ENCODE measurements around the gene CD82. TPM values are rescaled to one million over a fixed set of nuclear protein-coding genes. Genes with fewer than 3 reads are reported as not detected.

Gene CD82, protein sequence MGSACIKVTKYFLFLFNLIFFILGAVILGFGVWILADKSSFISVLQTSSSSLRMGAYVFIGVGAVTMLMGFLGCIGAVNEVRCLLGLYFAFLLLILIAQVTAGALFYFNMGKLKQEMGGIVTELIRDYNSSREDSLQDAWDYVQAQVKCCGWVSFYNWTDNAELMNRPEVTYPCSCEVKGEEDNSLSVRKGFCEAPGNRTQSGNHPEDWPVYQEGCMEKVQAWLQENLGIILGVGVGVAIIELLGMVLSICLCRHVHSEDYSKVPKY
- total RNA-seq = 68.3 and 79.9 TPM in 2 replicates

DNA sequence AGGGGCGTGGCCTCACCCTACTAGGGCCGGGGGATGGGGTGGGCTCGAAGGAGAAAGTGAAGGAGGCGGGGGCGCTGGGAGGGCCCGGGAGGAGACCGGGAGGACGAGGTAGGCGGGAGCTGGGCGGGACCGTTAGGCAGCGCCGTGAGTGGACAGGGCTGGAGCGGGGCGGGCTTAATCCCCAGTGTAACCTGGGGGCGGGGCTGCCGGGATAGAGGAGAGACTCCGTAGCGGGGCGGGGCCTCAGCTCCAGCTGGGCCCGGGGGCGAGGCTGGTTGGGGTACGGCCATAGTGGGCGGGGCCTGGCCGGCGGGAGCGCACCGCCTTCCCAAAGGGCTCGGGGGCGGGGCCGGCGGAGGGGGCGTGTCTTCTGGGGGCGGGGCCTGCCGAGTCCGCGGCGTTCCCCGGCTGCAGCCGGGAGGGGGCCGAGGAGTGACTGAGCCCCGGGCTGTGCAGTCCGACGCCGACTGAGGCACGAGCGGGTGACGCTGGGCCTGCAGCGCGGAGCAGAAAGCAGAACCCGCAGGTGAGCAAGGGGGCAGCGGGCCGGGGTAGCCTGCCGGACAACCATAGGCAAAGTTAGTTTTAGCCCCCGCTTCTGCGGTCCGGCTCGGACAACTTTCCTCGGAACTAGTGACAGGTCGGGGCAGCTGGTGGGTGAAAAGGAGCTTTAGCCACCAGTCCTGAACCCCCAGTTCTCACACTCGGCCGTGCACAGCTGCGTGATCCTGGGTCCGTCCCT is at the start of gene CD82:
Gene CD82 (plus strand): TSS at position 453 of the 742 bp plus-strand sequence. CDS start 29,000 bp downstream, outside the sequence.
- DNase-seq (ENCODE audit: extremely low read depth, low read depth, low spot score) = no peak

DNA sequence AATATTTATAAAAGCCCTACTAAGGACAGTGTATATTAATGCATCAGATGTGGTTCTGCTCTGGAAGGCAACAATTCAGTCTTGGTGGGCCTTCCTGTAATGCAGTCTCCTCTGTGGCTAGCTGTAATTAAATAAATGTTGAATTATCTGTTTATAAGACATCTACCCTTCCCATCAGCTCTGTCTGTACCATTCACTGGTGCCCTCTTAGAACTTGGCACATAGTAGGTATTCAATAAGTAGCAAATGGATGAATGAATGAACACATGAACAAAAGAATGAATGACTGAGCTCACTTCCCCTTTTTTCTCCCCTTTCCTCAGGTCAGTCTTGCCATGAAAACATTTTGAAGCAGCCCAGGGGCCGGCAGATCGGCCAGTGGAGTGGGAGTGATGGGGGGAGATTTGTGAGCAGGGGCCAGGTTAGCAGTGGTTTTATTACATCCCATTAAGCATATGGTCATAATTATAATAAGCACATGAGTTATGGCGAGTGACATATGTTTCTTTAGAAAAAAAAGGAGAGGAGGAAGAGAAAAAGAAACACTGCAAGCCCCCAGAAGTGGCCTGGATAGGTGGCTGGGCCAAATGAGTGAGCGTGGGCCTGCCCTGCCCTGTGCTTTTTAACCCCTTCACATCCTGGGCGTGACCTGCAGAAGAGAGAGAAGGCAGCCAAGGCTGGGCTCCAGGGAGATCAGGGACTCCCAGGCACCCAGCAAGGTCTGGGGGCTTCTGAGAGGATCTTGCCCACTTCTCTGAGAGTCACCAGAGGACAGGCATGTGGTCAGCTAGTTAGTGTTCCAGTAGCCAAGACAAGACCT is 48.6 kb upstream of the CD82 start:
- no peak for DNase-seq (ENCODE audit: extremely low read depth, low read depth, low spot score)

DNA sequence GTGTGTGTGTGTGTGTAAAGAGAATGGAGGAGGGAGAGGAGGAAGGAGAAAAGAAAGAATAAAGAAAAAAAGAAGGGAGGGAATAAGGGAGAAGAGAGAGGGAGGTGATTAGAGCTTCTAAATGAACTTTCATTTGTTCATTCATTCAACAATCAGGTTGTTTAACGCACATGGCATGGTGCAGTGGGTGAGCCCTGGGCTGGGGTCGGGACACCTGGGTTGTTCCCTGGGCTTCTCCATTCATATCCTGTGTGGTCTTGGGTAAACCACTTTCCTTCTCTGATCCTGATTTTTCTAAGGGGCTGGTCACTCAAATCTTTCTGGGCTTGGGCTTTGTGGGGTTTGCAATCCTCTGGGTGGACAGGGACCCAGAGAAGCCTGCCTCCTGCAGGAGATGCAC is 47.9 kb upstream of the CD82 start:
- DNase-seq (ENCODE audit: extremely low read depth, low read depth, low spot score) = no peak

DNA sequence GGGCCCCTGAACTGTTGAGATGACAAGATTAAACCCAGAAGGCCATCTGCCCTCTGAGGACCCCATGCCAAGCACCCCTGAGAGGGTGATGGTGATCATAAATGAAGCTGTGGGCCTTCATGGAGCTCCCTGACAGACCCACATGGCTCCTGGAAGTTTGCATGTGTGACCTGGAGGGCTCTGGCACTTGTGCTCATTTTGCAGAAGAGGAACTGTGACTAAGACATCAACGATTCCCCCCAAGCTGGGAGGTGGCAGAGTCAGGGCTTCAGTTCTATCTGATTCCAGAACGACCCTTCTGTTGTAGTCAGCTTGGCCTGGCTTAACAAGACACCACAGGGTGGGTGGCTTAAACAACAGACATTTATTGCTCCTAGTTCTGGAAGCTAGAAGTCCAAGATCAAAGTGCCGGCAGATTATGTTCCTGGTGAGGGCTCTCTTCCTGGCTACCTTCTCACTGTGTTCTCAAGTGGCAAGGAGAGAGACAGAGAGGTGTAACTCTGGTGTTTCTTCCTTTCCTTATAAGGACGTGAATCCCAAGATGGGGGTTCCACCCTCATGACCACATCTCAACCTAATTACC is 46.4 kb upstream of the CD82 start:
- no peak for DNase-seq (ENCODE audit: extremely low read depth, low read depth, low spot score)

DNA sequence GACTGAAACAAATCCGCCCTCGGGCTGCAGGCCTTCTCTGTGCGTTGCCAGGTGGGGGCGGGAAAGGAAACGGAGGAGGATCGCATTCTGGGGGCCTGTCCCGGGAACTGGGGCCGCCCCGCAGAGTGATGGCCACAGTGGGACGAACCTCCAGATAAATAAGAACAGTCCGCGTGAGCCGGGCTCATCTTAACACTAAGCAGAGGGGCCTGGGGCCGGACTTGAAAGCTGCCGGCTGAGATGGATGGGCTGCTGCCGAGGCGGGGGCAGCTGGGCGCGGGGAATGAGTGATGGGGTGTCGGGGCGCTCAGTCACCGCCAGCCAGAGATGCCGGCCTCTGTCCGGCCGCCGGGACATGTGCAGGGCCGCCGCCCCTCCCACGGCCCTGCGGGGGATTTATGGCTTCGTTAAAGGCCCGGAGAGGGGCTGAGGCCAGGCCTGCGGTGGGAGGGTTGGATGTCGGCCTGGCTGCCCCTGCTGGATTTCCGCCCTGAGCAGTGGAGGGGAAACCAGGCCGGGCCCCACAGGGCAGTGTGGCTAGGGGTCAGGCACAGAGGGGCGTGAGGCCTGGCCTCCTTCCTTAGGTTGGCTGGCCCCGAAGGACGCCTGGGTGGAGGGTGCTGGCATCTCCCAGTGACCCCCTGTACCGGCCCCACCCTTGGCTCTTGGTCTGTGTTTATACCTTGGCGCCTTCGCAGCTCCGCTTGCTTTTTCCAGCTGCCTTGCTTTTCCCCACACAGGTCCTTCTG is 45.3 kb upstream of the CD82 start:
- DNase-seq (ENCODE audit: extremely low read depth, low read depth, low spot score) = no peak

DNA sequence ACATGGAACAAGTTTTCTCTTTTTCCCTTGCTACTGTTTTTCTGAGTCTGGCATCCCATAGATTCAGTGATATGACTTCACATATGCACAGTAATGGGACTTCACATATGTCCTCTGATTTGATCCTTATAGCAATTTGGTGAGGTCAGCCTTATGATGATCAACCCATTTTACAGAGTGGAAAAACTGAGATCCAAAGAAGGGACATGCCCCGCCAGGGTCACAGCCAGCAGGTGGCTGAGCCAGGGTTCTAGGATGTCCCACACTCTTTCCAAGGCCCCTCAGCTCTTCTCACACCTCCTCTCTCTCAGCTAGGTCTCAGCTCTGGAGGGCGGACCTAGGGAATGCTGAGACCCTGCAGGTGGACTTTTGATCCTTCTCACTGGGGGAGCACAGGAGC is 44.3 kb upstream of the CD82 start:
- DNase-seq (ENCODE audit: extremely low read depth, low read depth, low spot score) = no peak

DNA sequence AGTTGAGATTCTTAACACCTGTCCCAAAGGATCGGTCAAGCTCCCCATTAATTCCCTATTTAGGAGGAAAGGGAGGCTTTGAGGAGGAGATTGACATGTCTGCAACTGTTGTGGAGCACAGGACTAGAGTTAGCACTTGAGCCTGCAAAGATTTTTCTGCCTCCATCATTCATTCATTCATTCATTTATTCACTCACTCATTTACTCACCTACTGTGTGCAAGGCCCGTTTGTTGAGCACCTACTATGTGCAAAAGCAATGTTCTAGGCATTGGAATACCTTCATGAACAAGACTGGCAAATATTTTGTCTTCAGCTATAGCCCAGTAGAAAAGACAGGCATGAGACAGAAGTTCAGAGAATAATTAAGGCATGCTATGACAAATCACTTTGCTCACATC is 43.2 kb upstream of the CD82 start:
- no peak for DNase-seq (ENCODE audit: extremely low read depth, low read depth, low spot score)

DNA sequence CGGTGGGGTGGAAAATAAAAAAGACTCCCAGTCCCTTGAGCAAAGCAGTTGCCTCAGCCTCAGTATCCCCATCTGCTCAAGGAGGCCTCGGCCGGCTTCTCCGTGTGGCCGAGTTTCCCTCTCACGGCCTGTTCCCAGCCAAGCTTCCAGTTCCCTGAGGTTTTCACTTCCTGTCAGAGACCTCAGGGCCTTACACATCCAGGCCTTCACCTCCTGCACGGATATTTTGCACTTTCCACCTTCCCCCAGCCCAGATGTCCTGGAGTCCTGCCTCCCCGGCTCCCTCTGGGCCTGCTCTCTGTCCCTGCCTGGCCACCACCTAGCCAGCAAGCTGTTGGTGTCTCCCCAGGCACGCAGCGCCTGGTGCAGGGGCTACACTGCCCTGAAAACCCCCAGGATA is 41.1 kb upstream of the CD82 start:
- DNase-seq (ENCODE audit: extremely low read depth, low read depth, low spot score) = no peak

DNA sequence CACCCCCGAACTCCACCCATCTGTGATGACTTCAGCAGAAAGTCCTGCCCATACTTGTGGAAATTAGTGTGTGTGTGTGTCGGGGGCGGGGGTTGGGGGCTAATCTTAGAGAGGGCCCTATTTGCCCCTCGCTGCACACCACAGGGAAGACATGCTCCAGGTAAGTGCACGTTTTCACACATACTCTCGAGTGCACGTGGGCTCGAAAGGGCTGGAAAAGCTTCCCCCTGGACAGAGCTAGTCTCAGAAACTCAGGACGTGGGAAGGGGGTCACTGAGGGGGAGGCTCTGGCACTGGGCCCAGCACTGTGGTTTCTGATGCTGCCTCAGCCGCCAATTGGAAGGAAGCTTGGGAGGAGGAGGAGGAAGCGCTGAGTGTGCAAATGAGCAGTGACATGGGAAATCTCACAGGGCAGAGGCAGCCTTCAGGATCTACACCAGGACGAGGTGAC is 40.7 kb upstream of the CD82 start:
- DNase-seq (ENCODE audit: extremely low read depth, low read depth, low spot score) = no peak

DNA sequence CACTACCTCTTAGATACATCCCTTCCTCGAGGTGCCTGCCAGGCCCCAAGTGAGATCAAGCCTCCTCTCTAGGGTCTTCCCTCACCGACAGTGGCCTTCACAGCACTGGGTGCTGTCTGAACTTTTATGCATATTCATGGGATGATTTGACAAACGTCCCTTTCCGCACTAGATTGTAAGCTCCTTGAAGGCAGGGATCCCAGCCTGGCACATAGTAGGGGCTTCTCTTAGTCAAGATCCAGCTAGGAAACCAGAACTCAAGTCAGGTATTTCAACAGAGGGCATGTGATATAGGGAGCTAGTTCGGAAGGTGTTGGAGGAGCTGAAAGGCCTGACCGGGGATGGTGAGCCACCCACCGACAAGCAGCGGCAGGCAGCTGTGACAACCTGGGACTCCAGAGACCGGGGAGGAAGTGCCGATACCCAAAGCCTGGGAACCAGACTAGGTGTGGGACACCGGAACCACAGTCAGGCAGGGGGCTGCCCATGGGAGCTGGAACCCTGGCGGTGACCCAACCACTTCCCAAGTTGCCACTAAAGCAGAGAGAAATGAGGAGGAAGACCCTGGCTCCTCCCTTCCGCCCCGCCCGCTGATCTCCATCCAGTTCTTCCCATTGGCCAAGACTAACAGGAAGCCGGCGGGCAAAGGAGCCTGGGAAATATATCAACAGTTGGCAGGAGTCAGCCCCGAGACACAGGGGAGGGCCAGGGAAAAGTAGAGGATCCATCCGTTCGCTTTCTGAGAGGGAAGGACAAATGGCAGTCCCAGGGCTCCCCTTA is 39.8 kb upstream of the CD82 start:
- DNase-seq (ENCODE audit: extremely low read depth, low read depth, low spot score) = no peak

DNA sequence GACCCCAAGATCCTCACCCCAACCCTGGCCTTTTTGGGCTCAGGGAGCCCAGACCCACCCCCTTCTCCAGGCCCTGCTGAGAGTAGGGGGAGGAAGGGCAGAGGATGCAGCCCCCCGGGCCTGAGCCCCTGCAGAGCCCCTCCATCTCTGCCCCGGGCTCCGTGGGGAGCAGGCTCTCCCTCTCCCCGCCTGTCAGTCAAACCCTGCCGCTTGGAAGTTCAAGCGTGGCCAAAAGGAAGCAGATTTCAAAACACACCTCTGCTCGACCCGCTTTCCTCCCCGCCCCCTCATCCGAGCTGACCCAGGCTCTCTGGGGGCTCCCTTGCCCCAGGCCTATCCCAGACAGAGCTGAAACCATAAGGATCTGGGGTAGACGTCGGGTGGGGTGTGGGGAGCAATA is 39.0 kb upstream of the CD82 start:
- no peak for DNase-seq (ENCODE audit: extremely low read depth, low read depth, low spot score)

DNA sequence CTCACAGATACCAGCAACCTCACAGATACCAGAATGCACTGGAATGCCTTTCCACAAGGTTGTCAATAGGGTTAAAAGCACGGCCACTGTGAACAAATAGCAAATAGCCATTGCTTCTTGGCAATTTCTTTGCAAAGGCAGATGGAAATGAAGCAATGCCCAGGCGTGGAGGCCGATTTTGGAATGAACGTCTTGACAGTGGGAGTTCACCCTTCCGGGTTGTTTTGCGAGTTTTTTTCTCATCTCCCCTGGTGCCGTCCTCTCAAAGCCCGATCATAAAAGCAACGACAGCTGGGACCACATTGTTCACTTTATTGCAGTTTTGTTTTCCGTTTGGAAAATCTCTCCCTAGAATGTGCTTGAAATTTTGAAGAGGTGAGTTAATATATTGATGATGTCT is 38.0 kb upstream of the CD82 start:
- DNase-seq (ENCODE audit: extremely low read depth, low read depth, low spot score) = no peak

DNA sequence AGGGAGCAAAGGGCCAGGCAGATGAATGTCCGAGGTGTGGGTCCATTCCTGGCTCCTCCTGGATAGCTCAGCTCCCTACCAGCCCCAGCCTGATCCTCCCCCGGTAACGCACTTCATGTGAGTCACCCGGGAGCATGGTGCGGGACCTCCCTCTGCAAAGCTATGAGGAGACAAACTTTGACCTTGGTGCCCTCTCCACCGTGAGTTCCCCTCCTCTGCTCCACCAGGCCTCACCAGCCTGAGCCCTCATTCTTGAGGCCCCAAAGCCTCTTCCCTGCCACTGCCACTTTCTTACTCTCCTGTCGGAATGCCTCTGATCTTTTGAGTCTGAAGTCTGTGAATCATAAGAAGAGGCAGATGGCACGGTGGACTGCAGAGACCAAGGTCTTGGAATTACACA is 37.4 kb upstream of the CD82 start:
- no peak for DNase-seq (ENCODE audit: extremely low read depth, low read depth, low spot score)

DNA sequence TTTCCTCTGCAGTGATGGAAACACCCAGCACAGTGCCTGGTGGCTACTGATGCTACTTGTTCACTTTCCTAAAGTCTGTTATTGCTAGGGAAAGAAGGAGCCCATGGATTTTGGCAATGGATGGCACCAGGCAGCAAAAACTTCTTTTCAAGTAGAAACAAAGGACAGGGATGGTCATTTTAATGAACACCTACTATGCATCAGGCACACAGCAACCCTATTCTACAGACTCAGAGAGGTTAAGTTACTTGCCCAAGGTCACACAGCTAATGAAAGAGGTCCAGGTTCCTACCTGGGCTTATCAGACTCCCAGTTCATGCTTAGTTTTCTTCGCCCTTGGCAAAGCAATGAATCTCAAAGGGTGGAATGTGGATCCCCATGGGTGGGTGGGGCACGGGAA is 36.9 kb upstream of the CD82 start:
- no peak for DNase-seq (ENCODE audit: extremely low read depth, low read depth, low spot score)

DNA sequence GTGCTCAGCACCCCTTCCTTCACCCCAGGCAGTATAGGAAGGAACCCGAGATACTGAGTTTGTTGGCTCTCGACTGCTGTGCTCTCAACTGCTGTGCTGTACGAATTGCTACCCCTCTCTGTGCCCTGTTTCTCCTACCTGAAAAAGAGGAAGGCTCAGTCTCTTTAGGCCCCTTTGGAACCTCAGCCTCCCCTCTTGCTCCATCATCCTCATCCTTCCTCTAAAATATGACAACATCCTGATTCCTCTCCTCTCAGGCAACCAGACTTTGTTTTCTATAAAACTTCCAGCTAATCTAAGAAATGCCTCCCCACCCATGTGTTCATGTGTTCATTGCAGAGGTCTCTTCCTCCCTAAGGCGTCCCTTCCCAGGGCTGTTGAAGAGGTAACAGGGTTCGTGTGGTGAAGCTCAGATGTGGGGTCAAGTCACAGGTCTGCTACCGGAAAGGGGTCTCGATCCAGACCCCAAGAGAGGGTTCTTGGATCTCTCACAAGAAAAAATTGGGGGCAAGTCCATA is 35.5 kb upstream of the CD82 start:
- no peak for DNase-seq (ENCODE audit: extremely low read depth, low read depth, low spot score)

DNA sequence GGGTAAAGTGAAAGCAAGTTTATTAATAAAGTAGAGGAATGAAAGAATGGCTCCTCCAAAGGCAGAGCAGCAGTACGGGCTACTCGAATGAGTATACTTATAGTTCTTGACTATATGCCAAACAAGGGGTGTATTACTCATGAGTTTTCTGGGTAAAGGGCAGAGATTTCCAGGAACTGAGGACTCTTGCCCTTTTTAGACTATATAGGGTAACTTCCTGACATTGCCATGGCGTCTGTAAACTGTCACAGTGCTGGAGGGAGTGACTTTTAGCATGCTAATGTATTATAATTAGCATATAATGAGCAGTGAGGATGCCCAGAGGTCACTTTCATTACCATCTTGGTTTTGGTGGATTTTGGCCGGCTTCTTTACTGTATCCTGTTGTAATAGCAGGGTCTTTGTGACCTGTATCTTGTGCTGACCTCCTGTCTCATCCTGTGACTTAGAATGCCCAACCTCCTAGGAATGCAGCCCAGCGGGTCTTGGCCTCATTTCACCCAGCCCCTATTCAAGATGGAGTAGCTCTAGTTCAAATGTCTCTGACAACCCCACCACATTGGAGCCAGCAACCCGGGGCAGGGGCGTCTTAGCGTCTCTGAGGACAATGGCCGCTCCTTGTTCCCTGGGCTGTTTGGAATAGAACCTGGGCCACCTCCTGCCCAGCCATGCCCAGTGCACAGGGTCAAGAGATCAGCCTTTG is 34.9 kb upstream of the CD82 start:
- no peak for DNase-seq (ENCODE audit: extremely low read depth, low read depth, low spot score)

DNA sequence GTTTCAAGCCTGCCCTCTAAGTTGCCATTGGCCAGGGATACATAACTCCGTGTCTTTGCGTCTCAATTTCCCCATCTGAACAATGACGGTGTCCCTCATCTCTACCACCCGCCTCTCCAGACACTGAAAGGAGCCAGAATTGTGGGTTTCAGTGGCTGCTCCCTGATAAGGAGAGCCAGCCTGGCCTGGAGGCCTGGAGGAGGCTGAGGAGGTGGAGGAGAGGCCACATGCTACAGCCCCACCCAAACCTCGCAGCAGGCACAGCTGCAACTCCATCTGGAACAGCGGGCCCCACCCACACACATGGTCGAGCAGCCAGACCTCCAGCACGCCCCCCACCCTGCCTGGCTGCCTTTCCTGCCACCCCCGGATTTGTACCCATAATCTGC is 34.4 kb upstream of the CD82 start:
- DNase-seq (ENCODE audit: extremely low read depth, low read depth, low spot score) = no peak

DNA sequence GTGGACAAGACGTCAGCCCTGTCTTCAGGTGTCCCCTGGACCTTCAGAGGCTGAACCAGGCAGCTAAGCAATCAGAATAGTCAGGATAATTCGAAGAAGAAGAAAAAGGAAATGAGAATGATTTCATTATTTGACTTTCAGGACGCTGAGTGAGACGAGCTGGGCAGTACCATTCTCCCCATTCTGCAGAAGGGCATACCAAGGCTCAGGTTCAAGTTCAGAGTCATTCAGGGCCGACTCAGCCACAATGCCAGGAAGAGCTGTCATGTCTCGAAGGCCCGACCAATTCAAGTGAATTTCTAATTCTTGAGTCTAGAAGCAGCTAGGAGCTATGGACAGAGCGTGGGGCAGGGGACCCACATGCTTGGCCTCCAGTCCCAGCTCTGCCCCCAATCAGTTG is 33.8 kb upstream of the CD82 start:
- DNase-seq (ENCODE audit: extremely low read depth, low read depth, low spot score) = no peak

DNA sequence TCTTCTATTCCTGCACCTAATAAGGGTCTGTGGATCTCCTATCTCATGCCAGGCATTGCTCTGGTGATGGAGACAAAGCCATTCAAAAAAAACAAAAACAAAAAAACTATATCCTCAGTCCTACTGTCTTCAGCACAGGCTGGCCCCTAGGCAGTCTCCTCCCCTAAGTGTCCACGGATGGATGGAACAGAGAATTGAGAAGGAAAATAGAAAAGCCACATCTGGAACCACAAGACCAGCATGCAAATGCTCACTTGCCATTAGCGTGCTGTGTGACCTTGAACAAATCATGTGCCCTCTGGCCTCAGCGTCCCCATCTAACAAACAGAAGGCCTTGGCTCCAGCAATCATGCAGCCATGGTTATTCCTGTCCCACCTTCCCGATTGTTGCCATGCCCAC is 32.7 kb upstream of the CD82 start:
- no peak for DNase-seq (ENCODE audit: extremely low read depth, low read depth, low spot score)

Data from glomerular endothelial cell (primary cell).